Lung (tissue), 12 donors: ENCODE data around the gene CRELD2. TPM values are rescaled to one million over a fixed set of nuclear protein-coding genes. Genes with fewer than 3 reads are reported as not detected.

ENCODE experiments used
- ATAC-seq: fragments of 200-7000 bp; cut with Tn5 transposase; one replicate; pipeline ENCODE4 v1.9.1; 2020; ENCODE audit warnings: moderate number of reproducible peaks; ENCODE audit not compliant: insufficient read depth, low FRiP score
- DNase-seq, 3 donors: peaks; one replicate each; pipeline ENCODE4 v3.0.0-alpha.2; 2013 to 2017
- H3K27ac ChIP-seq, 2 donors: one replicate each; pipeline ENCODE4 v1.5.1; 2013; ENCODE audit warnings: mild to moderate bottlenecking in 2 of 2, moderate library complexity in 2 of 2, control low read depth in 1 of 2, inconsistent platforms in 1 of 2, low read depth in 1 of 2, low read length in 1 of 2
- H3K27me3 ChIP-seq, 3 donors: one replicate each; pipeline ENCODE4 v1.5.1; 2013; ENCODE audit warnings: low read length in 2 of 3; ENCODE audit not compliant: control insufficient read depth in 3 of 3, insufficient read depth in 3 of 3
- H3K36me3 ChIP-seq, 4 donors: one replicate each; pipeline ENCODE4 v1.5.1; 2013; ENCODE audit warnings: low read length in 4 of 4, mild to moderate bottlenecking in 1 of 4, moderate library complexity in 1 of 4; ENCODE audit not compliant: control insufficient read depth in 4 of 4, insufficient read depth in 4 of 4
- H3K4me1 ChIP-seq, 5 donors: one replicate each; pipeline ENCODE4 v1.5.1; 2013; ENCODE audit warnings: low read length in 5 of 5, mild to moderate bottlenecking in 2 of 5, moderate library complexity in 1 of 5; ENCODE audit not compliant: control insufficient read depth in 5 of 5, insufficient read depth in 5 of 5
- H3K4me3 ChIP-seq: one replicate; pipeline ENCODE4 v1.5.1; 2013; ENCODE audit warnings: mild to moderate bottlenecking, control low read depth, moderate library complexity
- H3K9ac ChIP-seq, 2 donors: one replicate each; pipeline ENCODE4 v1.5.1; 2013; ENCODE audit warnings: low read length in 2 of 2, control low read depth in 1 of 2; ENCODE audit not compliant: insufficient read depth in 1 of 2
- H3K9me3 ChIP-seq, 4 donors: one replicate each; pipeline ENCODE4 v1.5.1; 2013; ENCODE audit warnings: low read length in 3 of 4, mild to moderate bottlenecking in 1 of 4, moderate library complexity in 1 of 4; ENCODE audit not compliant: control insufficient read depth in 4 of 4, insufficient read depth in 3 of 4
- CTCF ChIP-seq: IDR thresholded peaks from 2 replicates; pipeline ENCODE4 v1.5.1; 2012; ENCODE audit warnings: mild to moderate bottlenecking; ENCODE audit errors: control extremely low read depth, extremely low read depth
- WGBS, 2 donors: extraction: QIAGEN DNeasy Blood & Tissue Kit; methylation state at CpG; one replicate each; pipeline ENCODE4 v1.1.7; 2013; 5-methylcytosine and 5-hydroxymethylcytosine counted together
- polyA plus RNA-seq, 2 donors: library from polyadenylated mRNA; stranded (reverse); fragments of 200-250 nt; gene quantifications; one replicate each; pipeline ENCODE4 v1.2.1, GENCODE V29; 2013
- total RNA-seq, 2 donors: library from RNA; depleted of rRNA in 1 of 2; stranded (reverse); fragments of >200 nt in 1 of 2; gene quantifications; one replicate each; pipeline ENCODE4 v1.2.1, GENCODE V29; 2014 to 2021
- donor health status: control.
- donor health status: control.
- donor health status: Bipolar disorder and iron deficiency.
- donor health status: healthy.
- donor health status: DM: yes; HTN: yes; CAD: no.

CRELD2 gene
- total and polyA plus RNA-seq, 4 donors: 18.7 to 110 (median 71.9) TPM

GRCh38 chr22:49896201-49896600 lies 22.2 kb upstream of the CRELD2 start:
- no peak overlapping the region for H3K27ac ChIP-seq
- H3K9ac ChIP-seq: no peak overlapping the region
- TF ChIP-seq CTCF: no peak
- no peak overlapping the region for H3K4me3 ChIP-seq
- H3K4me1 ChIP-seq: peaks cover 0 to 3% (median 0%) of the 10 kb centered on the region in 5 donors
- 92 to 96% methylated on average over 5 of the region's 5 CpGs for WGBS, 2 donors
- H3K36me3 ChIP-seq: peaks cover 0 to 26% (median 15%) of the 10 kb centered on the region in 4 donors
- H3K9me3 ChIP-seq: peaks cover 0 to 4% (median under 1%) of the 10 kb centered on the region in 4 donors
- no peak for ATAC-seq
- no peak for DNase-seq
- no peaks in the 10 kb centered on the region for H3K27me3 ChIP-seq

GRCh38 chr22:49897015-49897684 lies 21.3 kb upstream of the CRELD2 start:
- Histone ChIP-seq H3K36me3 (peaks cover 0 to 31% (median 22%) of the 10 kb centered on the region in 4 donors), H3K4me1 (peaks cover 0 to 3% (median 0%) of the 10 kb centered on the region in 5 donors), H3K9ac (no peak overlapping the region), H3K4me3 (no peak overlapping the region), H3K9me3 (peaks cover 0 to 5% (median 4%) of the 10 kb centered on the region in 4 donors), H3K27me3 (no peaks in the 10 kb centered on the region), H3K27ac (no peak overlapping the region)
- 92 to 97% methylated on average over 8 of the region's 8 CpGs for WGBS, 2 donors
- DNase-seq (no peak), ATAC-seq (no peak)
- no peak for TF ChIP-seq CTCF

- peaks cover 0 to 7% (median 2%) of the 10 kb centered on the region in 4 donors for H3K9me3 ChIP-seq
Observed at GRCh38 chr22:49899530-49899929, 18.9 kb upstream of the CRELD2 start.

More at GRCh38 chr22:49899530-49899929, 18.9 kb upstream of the CRELD2 start:
- Histone ChIP-seq H3K27ac (no peak overlapping the region), H3K9ac (no peak overlapping the region), H3K4me1 (peaks cover 0 to 2% (median 0%) of the 10 kb centered on the region in 5 donors), H3K27me3 (no peaks in the 10 kb centered on the region), H3K4me3 (no peak overlapping the region), H3K36me3 (peaks cover 0 to 32% (median 26%) of the 10 kb centered on the region in 4 donors)
- no peak for TF ChIP-seq CTCF
- ATAC-seq (no peak), DNase-seq (no peak)
- WGBS, 2 donors: 85 to 87% methylated on average over 6 of the region's 6 CpGs
